ENCODE data around the gene PAPLN.

Gene PAPLN

DNA sequence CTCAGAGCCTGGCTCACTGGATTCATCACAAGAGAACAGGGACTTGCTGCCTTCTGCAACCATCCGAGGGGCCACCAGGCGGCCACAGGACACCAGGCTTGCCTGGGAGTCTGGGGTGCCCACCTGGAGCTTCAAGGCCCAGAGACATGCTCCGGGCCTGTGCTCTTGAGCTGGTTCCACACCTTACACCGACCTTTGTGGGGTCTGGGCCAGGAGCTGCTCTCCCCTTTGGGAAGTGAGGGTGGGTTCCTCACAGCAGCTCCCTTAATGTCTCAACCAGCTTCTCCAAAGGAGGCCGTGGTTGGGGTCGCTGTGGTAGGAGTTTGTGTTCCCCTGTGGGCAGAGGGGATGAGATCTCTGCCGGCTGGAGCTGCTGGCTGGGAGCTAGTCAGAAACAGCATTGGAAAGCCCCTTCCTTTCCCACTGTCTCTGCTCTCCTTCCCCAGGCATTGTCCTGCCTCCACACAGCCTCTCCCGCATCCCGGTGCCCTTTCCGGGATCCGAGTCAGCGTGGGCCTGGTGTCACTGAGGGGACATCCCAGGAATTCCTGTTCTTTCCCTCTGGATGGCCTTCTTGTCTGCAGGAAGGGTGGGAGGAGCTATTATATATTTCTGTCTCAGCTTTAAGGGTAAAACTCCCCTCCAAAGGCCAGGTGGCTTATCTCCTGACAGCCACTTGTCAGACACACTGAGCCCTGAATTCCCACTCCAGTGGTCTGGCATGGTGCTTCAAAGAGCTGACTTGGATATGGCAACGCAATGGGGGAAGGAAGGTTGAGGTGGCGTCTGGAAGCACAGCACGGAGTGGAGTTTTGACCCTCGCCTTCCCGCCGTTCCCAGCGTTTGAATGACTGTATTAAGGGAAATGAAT is 5.1 kb upstream of the PAPLN start:
- H3K4me3 ChIP-seq (ENCODE audit: low read length) = no peak overlapping the region
- TF ChIP-seq, protein P1, sequence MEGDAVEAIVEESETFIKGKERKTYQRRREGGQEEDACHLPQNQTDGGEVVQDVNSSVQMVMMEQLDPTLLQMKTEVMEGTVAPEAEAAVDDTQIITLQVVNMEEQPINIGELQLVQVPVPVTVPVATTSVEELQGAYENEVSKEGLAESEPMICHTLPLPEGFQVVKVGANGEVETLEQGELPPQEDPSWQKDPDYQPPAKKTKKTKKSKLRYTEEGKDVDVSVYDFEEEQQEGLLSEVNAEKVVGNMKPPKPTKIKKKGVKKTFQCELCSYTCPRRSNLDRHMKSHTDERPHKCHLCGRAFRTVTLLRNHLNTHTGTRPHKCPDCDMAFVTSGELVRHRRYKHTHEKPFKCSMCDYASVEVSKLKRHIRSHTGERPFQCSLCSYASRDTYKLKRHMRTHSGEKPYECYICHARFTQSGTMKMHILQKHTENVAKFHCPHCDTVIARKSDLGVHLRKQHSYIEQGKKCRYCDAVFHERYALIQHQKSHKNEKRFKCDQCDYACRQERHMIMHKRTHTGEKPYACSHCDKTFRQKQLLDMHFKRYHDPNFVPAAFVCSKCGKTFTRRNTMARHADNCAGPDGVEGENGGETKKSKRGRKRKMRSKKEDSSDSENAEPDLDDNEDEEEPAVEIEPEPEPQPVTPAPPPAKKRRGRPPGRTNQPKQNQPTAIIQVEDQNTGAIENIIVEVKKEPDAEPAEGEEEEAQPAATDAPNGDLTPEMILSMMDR (conservative IDR thresholded peaks at IDR 0.05; ENCODE audit: low read length) = peak; percentile 11; the same call in 1 of the 2 replicates
- no peak for DNase-seq (ENCODE audit: low read depth)

DNA sequence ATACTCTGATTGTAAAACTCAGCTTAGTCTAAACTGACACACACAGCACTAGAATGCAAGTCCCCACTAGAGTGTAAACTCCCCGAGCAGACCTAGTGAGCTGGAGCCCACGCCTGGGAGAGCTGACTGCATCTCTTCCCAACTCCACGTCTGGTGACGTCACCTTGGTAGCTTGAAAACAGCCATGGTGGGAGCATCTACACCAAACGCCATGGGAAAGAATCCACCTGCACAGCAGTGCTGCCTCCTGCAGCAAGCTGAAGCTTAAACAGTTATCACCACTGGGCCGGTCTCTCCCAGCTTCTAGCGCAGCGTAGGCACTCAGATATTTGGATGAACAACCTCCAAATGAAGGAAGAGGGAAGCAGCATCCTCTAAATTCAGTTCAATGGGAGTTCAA is 4.3 kb upstream of the PAPLN start:
- no peak overlapping the region for H3K4me3 ChIP-seq (ENCODE audit: low read length)
- TF ChIP-seq, protein P1 (conservative IDR thresholded peaks at IDR 0.05; ENCODE audit: low read length) = no peak
- no peak for DNase-seq (ENCODE audit: low read depth)

- DNase-seq (ENCODE audit: low read depth) = no peak
- H3K4me3 ChIP-seq (ENCODE audit: low read length) = no peak overlapping the region
- TF ChIP-seq, protein P1 (conservative IDR thresholded peaks at IDR 0.05; ENCODE audit: low read length) = no peak
These were observed 3.7 kb upstream of the PAPLN start for GRCh38 chr14:73233564-73233963.

GRCh38 chr14:73234029-73234428 is 3.3 kb upstream of the PAPLN start:
- DNase-seq (ENCODE audit: low read depth) = no peak
- no peak overlapping the region for H3K4me3 ChIP-seq (ENCODE audit: low read length)
- TF ChIP-seq, protein P1 (conservative IDR thresholded peaks at IDR 0.05; ENCODE audit: low read length) = no peak

GRCh38 chr14:73234586-73235394 is 2.5 kb upstream of the PAPLN start:
- DNase-seq (ENCODE audit: low read depth) = no peak
- TF ChIP-seq, protein P1 (conservative IDR thresholded peaks at IDR 0.05; ENCODE audit: low read length) = no peak
- no peak overlapping the region for H3K4me3 ChIP-seq (ENCODE audit: low read length)

DNA sequence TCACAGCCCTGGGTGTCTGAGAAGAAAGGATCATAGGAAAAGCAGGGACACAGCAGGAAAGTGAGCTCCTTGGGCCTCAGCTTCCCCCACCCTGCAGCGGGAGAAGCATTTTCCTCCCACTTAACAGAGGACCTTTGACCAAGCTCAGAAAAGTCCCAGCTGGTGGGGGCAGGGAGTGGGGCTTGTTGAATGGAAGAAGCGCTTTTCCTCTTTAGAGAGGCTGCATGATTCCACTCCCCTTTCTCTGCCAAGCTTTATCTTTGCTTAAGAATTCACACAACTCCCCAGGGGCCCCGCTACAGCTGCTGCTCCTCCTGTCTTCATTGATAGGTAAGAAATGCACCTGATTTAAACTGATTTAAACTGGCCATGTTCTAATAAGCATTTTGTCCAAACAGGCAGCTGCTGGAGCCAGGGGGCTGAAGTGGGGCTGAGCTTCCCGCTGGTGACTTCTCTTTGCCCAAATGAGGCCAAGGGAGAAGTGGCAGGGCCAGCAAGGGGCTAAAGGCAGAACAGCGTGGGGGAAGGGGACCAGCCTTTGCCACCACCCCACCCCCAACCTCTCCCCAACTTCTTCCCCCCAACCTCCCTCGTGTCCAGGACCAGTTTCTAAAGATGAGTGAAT is 1.7 kb upstream of the PAPLN start:
- DNase-seq (ENCODE audit: low read depth) = no peak
- TF ChIP-seq, protein P1 (conservative IDR thresholded peaks at IDR 0.05; ENCODE audit: low read length) = no peak
- H3K4me3 ChIP-seq (ENCODE audit: low read length) = no peak overlapping the region
